HG03066 (cell line): ENCODE data around the gene KDM2B.

Source experiments
- ATAC-seq: cut with Tn5 transposase; IDR thresholded peaks from one replicate; pipeline ENCODE4 v1.9.1; 2021; ENCODE audit warnings: low read depth; ENCODE audit not compliant: unreplicated experiment

The KDM2B gene

DNA sequence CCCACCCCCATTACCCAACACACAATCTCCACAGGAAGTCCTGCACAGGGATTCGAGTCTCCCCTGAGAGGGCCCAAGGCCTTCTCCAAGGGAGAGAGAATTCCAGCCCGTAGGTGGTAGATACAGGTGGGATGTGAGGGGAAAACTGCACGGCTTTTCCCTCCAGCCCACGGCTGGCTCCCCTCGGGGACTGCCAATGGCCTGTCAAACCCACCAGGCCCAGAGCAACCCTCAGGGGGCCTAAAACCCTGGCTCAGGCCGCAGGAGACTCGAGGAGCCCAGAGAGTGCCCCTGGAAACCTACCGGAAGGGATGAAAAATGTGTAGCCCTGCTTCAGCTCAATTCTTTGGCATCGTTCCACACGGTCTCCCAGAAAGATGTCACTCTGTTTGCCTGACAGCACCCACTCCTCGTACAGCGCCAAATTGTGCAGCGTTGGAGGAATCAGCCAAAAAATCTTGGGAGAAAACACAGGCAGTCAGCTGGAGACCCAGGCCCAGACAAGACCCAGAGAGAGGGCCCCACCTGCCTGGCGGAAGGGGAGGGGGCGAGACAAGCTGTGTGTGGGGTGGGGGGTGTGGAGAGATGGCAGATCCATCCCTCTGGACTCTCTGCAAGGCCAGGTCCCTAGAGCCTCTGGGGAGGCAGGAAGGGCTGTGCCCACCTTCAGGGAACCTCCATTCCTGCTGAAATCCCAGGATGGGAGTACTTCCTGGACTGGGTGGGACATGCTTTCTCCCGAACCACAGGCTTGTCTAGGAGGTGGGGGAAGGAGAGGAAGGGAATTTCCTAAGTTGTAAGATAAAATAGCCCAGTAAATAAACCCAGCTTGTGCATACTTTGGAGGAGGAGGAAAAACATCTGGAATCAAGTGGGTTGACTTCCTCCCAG lies 48.1 kb downstream of the KDM2B start:
- ATAC-seq, result no peak

DNA sequence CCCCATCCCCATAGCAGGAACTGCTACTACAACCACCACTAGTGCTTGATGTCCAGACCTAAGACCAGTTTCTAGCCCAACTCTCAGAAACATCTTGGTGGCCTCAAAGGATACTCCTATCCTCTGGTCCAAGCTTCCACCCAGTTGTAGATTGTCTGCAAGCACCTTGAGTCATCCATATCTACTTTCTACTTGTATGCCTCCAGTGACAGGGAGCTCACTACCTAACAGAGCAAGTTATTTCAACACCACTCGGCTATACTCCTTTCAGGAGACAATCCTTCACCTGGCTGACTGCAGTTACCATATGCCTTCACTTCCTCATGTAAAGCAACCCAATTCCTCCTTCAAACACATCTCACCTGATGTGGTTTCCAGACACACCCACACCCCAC lies 49.5 kb downstream of the KDM2B start:
- no peak for ATAC-seq

DNA sequence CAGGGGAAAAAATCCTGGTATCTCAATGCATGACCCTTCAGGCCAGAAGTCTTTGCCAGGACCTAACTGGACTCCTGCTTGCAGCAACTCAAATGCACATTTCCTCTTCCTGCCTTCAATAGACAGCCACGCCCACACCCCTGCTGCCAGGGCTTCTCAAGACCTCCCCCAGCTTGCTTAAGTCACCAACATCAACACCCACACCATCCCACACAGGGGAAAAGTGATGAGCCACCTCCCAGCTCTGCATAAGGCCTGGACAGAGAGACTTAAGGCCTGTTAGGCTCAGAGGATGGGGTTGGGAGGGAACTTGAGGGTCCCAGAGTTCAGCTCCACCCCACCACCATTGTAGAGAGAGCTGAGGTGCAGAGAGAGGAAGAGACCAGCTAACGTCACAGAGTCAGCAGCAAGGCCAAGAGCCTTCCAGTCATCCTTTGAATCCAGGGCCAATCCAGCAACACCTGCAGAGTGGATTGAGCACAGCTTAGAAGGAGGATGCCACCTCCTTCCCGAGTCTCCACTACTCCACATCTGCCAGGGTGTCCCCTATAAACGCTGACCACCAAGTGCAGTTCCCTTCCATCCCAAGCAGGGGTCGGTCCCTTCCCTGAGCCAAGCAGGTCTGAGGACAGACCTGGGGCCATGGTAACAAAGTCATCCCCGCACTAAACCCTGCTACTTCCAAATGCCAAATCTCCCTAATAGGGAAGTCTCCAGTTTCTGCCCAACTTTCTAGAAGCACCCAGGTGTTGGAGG lies 50.0 kb downstream of the KDM2B start:
- no peak for ATAC-seq

DNA sequence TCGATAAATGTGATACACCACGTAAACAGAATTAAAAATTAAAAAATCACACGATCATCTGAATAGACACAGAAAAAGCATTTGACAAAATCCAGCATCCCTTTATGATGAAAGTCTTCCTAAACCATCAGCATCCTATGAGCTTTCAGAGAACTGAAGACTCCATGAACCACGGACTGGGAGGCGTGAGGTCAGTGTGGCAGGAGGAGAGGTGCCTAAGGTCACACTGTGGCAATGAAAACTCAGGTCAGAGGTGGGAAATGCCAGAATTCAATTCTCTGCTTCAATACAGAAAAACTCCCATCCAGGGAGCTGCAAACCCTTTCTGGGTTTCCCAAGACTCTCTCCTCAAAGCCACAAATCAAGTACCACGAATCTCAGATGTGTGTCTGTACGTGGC lies 51.6 kb downstream of the KDM2B start:
- ATAC-seq, result no peak

DNA sequence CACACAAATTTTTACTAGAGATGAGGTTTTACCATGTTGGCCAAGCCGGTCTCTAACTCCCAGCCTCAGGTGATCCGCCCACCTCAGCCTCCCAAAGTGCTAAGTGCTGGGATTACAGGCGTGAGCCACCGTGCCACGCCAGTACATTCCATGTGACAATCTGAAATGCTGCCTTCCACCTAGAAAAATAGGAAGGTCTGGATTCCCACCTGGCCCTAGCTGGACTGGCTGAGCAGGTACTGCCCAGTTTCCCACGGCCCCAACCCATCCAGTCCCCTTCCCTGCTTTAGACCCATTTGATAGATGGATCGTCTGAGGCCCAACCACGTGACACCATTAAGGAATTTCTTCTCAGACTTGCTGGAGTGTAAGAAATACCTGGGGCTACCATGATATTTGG lies 55.4 kb downstream of the KDM2B start:
- no peak for ATAC-seq

DNA sequence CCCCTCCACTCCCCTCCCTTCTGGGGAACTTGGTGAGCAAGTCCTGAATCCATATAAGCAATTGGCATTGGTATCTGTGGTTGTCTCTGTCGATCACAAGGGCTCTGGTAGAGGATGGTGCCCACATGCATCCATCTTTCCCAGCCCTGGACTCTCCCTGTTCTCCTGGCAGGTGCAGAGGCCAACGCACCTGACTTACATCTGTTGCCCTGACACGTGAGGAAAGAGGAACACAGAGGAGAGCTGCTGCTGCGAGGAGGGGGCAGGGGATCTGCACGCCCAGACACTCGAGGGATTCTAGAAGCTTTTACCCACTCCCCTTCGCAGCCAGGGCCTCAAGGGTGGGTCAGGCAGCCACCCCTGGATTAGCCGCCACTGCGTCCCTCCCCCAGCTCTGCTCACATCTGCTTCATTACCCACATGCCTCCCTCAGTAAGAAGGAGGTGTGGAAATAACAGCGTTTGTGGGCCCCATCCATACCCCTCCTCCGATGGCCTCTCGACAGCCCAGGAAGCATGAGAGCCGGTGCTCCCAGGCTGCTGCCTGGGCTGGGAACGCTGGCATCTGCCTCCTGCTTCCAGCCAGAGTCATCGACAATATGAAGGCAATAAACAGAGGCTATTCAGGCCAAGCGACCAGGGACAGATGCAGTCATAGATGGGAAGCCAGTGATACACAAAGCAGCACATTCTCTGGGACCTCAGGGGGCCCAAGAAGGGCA lies 56.5 kb downstream of the KDM2B start:
- ATAC-seq, result no peak

DNA sequence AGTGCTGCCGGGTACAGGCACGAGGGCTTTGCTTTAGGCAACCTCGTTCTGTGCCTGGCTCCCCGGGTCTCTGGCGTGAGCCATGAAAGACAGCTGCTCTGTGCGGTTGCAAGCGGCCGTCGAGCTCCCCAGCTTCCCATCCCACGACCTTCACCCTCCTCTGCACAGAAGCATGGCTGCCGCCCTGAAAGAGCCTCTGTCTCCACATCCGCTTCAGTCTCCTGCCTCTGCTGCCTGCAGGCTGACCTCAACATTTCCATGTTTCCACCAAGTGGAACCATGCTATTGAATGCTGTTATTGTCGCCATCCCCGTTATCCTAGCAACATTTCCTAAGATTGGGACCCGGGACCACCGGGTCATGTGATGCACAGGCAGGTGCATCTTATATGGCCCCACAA lies 57.1 kb downstream of the KDM2B start:
- ATAC-seq, result no peak

DNA sequence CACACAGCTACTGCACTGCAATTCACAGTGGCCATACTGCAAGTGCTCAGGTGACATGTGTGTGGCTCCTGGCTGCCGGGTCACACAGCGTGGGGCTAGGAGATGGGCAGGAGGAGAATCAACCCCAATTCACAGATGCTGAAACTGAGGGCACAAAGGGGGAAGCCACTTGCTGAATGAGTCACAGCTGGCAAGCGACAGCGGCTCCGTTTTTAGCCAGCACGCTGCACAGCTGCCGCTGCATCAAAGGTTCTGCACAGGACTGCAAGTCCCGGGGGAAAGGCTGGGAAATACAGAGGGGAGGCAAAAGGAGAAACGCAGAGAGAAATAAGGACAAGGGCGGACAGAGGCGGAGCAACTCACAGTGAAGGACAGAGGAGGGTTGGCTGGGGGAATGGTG lies 57.9 kb downstream of the KDM2B start:
- no peak for ATAC-seq

DNA sequence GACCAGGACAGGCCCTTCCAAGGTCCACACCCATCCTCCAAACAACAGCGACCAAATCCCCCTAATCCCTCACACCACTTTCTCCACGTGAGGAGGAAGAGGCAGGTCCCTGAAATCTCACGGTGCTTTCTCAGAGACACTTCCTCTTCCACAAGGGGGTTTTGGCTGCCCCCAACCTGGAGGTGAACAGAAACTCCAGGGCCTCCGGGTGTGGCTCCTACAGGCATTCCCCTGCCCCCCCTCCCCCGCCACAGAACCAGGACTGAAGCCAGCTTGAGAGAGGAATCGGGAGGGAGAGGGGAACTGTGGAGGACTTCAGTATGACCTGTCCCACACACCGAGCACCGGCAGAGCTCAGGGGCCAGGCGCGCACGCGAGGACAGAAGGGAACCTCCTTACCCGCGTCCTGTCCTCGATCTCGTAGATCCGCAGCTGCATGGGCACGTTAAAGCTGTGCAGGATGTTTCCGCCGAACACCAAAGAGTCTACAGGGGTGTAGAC lies 60.2 kb downstream of the KDM2B start:
- ATAC-seq, result no peak

DNA sequence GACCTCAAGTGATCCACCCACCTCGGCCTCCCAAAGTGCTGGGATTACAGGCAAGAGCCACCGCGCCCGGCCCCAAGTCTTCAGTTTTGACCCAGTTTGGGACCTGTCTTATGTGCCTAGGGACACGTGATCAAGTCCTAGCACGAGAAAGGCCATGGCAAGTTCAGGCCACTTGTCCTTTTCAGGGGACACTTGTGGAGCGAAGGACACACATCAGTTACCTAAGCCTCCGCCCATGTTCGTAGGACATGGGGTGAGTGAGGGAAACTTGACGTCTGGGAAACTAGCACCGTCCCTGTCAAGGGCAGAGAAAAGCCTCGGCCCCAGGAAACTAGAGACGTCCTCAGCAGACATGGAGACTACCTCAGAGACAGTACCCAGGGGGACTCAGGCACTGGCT lies 60.7 kb downstream of the KDM2B start:
- ATAC-seq, result no peak

DNA sequence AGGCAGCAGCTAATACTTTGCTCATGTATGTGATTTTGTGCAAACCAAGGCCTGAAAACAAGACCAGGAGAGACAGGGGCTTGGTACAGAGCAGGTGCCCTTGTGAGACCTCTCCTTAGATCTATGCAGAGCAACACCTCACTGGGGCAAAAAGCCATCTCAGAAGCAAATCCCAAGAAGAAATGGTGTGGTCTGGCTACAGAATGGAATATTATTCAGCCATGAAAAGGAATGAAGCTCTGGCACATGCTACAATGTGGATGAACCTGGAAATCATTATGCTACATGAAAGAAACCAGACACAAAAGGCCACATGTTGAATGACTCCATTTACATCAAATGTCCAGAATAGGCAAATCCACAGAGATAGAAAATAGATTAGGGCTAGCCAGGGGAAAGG lies 61.6 kb downstream of the KDM2B start:
- ATAC-seq, result no peak

DNA sequence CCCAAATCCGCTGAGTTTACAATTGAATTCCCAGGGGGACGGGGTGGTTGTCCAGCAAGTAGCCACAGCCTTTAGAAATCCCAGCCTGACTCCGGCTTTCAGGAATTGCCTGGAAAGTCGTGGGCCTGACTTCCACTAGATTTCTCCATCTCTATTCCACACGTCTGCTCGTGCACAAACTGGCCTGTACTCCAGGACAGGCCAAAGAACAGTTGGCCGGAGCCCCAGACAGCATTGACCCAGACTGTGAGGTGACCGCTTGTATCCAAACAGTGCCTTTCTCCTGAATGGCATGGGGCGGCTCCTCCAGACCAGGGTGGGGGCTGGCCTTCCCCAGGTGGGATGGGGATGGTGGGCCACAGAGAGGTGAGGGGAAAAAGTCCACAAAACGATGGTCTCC lies 62.2 kb downstream of the KDM2B start:
- no peak for ATAC-seq

DNA sequence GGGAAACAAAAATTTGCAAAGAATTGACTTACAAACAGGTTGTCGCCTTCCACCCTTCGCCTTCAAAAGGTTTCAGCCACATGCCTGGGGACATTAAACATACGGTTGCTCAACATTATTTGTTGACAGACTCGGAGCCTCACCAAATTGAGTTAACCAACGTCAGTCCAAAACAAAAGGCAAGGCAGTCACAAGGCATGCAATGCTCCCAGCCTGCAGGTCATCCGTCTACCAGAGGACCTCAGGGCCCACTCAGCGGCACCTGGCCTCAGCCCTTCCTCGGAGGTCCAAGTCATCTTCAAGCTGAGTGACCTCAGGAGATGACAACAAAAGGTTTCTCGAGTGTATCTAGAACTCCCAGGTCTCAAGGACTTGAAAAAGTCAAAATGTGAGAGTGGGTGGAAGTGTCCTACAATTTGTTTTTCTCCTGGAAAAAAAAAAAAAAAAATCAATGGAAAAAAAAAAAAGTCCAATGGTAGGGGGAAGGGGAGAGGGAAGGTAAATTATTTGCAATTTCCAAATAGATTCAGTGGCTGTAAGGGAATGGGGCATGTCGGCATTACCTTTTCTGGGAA lies 64.3 kb downstream of the KDM2B start:
- ATAC-seq, result no peak

DNA sequence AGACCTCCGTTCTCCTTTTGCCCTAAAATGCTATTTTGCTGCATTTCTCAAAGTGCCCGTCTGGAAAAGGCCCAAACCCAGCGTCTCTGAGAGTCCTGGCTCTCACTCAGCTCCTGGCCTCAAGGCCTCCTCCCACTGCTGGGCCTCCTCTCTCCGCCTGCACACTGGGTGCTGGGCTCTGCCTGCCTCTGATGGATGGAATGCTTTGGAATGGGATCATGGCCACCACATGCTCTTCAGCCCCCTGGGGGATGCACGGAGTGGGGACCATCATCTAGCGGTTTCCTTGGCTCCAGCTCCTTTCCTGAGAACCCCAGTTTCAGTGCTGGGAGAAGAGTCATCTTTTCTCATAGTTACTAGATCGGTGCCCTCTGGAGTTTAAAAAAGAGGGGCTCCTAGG lies 65.2 kb downstream of the KDM2B start:
- no peak for ATAC-seq

DNA sequence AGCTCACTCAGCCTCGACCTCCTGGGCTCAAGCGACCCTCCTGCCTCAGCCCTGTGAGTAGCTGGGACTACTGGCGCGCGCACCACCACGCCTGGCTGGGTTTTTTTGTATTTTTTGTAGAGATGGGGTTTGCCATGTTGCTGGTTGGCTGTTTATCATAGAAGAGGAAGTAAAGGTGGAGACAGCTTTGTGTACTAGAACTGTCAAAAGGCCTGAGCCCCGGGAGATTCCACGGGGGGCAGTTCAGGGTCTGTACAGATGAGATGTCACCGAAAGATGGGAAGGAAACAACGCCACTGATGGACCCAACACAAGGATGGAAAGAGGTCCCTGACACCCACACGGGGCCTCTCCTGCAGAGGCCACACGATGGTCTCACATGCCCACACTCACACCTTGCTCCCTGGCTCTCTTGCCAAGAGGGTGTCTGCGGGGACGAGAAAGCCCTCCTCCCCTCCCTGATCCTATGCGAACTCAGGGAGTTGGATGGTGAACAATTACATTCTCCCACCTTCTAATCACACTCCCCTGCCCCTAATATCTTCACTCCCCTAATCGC lies 66.6 kb downstream of the KDM2B start:
- peak; percentile 55 for ATAC-seq

DNA sequence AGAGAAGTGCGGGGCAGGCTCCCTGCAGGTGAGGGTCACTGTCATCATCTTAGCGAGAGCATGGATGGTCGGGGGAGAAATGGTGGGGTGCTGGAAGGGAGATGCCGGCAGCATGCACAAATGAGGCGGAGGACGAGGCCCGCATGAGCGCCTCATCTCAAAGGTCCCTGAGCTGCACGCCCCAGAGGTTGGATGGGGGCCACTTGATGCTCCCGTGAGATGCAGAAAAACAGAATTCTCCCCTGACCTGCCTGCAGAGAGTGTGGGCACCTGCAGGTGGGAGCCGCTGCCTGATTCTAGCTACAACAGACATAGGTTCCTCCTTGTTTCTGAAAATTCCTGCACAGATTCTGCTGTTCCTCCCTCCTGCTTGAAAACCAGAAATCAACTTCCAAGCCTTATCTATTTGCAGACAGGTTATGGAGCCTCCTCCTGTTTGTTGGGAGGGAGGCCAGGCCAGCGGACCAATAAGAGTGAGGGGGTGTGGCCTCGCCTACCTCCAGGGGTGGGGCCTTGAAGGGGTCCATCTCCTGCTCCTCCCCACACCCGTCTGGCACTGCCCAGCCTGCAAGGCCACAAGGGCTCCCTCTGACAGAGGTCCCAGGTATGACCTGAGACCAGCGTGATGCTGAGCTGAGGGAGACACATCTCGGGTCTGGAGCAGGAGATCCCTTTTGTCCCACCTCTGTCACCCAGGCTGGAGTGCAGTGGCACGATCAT lies 67.2 kb downstream of the KDM2B start:
- ATAC-seq, result peak; percentile 87

DNA sequence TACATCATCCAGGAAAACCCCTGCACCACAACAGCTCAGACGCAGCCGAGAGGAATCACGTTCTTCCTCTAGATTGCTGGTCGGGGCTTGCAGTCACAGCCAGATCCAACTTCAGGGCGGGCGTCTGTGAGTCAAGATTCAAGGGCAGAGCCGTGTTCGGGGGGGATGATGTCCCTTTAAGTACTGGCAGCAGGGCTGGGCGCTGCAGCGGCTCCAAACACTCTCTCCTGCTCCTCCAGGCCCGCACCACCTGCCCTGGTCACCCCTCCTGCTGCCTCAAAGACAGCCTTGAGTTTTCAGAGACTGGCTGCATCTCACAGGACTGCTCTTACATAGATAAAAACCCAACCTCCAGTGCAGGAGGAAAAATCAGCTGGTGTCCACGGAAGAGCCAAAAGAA lies 68.3 kb downstream of the KDM2B start:
- no peak for ATAC-seq

DNA sequence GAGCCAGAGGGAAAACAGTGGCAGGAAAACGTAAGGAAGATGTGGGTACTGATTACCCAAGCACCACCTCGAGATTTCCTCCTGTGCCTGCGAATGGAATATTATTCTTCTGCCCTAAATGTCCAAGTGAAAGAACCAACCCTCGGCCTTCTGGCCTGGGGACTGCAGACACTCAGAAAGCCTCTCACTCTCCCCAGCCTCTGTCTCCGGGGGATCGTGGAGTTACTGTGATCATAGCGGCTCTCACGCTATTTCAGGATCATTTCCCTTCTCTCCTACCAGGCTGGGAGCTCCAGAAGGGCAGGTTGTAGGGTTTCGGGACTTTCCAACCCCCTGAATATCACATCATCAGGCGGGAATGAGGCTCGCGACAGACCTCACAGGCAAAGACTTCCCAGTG lies 68.9 kb downstream of the KDM2B start:
- ATAC-seq, result no peak

DNA sequence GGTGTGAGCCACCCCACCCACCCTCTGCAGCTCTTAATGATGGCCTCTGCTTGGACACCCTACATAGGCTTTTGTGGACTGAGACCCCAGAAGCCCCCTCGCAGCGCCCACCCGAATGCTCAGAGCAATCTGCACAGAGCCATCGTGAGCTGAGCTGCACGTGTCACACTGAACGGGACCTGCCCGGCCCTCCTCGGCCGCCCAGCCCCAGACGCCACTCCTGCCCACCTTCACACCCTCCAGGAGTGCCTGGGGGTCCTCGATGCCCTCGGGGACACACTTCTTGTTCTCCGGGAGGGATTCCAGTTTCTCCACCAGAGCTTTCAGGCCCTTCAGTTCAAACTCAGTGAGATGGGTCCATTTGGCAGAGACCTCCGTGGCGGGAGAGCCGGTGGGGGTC lies 71.5 kb downstream of the KDM2B start:
- ATAC-seq, result no peak

DNA sequence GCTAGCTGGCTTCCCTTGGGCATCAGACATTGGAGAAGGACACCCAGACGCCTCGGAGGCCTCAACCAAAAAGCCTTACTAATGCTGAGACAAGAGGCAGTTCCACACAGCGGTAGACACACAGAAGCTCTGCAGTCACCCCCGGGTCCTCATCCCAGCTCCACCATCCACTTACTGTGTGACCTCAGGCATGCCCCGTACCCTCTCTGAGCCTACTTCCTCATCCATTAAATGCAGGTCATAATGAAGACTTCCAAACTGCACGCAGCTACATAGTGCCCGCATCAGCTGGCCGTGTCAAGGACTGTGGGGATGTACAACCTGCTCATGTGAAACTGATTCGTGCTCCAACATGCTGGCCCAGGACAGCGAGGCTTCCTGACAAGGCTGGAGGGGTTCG lies 72.3 kb downstream of the KDM2B start:
- ATAC-seq, result no peak
